SK-N-SH treated with all-trans-retinoic acid at 6 μM for 48 hours (cell line): ENCODE data around the gene MFRP.

ENCODE experiments used
- ATAC-seq: fragments of 200-7000 bp; cut with Tn5 transposase; 3 replicates; pipeline ENCODE4 v1.9.1; 2020; ENCODE audit warnings: mild to moderate bottlenecking, moderate library complexity
- BACH2 ChIP-seq: fragments of 250-450 bp; sonication (Bioruptor Pico); IDR thresholded peaks from 2 replicates; pipeline ENCODE4 v1.9.0; 2021; ENCODE audit warnings: mild to moderate bottlenecking, borderline replicate concordance
- CSDC2 ChIP-seq: fragments of 250-450 bp; sonication (Bioruptor Pico); IDR thresholded peaks from 2 replicates; pipeline ENCODE4 v1.5.0; 2020; ENCODE audit warnings: mild to moderate bottlenecking, moderate library complexity
- ESRRG ChIP-seq: fragments of 250-450 bp; sonication (Bioruptor Pico); IDR thresholded peaks from 2 replicates; pipeline ENCODE4 v1.6.1; 2021; ENCODE audit warnings: mild to moderate bottlenecking
- ISL1 ChIP-seq: fragments of 250-450 bp; sonication (Bioruptor Pico); IDR thresholded peaks from 2 replicates; pipeline ENCODE4 v2.1.2; 2022; ENCODE audit warnings: mild to moderate bottlenecking, moderate library complexity
- OSR1 ChIP-seq: fragments of 250-450 bp; sonication (Bioruptor Pico); IDR thresholded peaks from 2 replicates; pipeline ENCODE4 v1.8.0; 2022; ENCODE audit warnings: moderate library complexity, mild to moderate bottlenecking, inconsistent platforms
- PPARA ChIP-seq: fragments of 250-450 bp; sonication (Bioruptor Pico); IDR thresholded peaks from 2 replicates; pipeline ENCODE4 v1.5.0; 2020; ENCODE audit warnings: mild to moderate bottlenecking, borderline replicate concordance
- RARB ChIP-seq: fragments of 250-450 bp; sonication (Bioruptor Pico); IDR thresholded peaks from 2 replicates; pipeline ENCODE4 v1.8.0; 2021; ENCODE audit warnings: mild to moderate bottlenecking, moderate library complexity
- SNAI2 ChIP-seq: fragments of 250-450 bp; sonication (Bioruptor Pico); IDR thresholded peaks from 2 replicates; pipeline ENCODE4 v1.5.0; 2020; ENCODE audit warnings: mild to moderate bottlenecking, moderate library complexity
- TOX ChIP-seq: fragments of 250-450 bp; sonication (Bioruptor Pico); IDR thresholded peaks from 2 replicates; pipeline ENCODE4 v1.8.0; 2021; ENCODE audit warnings: mild to moderate bottlenecking, moderate library complexity, borderline replicate concordance
- TSHZ2 ChIP-seq: fragments of 250-450 bp; sonication (Bioruptor Pico); IDR thresholded peaks from 2 replicates; pipeline ENCODE4 v1.5.0; 2020; ENCODE audit warnings: mild to moderate bottlenecking, moderate library complexity
- ZC3H10 ChIP-seq: fragments of 250-450 bp; sonication (Bioruptor Pico); IDR thresholded peaks from 2 replicates; pipeline ENCODE4 v1.5.1; 2021; ENCODE audit warnings: mild to moderate bottlenecking, moderate library complexity
- ZFP3 ChIP-seq: fragments of 250-450 bp; sonication (Bioruptor Pico); IDR thresholded peaks from 2 replicates; pipeline ENCODE4 v1.5.0; 2020; ENCODE audit warnings: mild to moderate bottlenecking, moderate library complexity
- ZFP30 ChIP-seq: fragments of 450-650 bp; formaldehyde crosslinking; IDR thresholded peaks from 2 replicates; pipeline ENCODE4 v1.5.0; 2022; ENCODE audit warnings: mild to moderate bottlenecking, moderate library complexity
- ZNF565 ChIP-seq: fragments of 450-650 bp; formaldehyde crosslinking; conservative IDR thresholded peaks from 2 replicates; pipeline ENCODE4 v1.5.0; 2020; ENCODE audit warnings: low read depth, mild to moderate bottlenecking, moderate library complexity
- ZNF70 ChIP-seq: fragments of 450-650 bp; formaldehyde crosslinking; IDR thresholded peaks from 2 replicates; pipeline ENCODE4 v1.5.0; 2020; ENCODE audit warnings: mild to moderate bottlenecking, moderate library complexity
- TF ChIP-seq, protein P1 (sequence below): fragments of 250-450 bp; sonication (Bioruptor Pico); IDR thresholded peaks from 2 replicates; pipeline ENCODE4 v1.8.0; 2020; ENCODE audit warnings: mild to moderate bottlenecking, moderate library complexity, borderline replicate concordance
- TF ChIP-seq, protein P2 (sequence below): fragments of 250-450 bp; sonication (Bioruptor Pico); IDR thresholded peaks from 2 replicates; pipeline ENCODE4 v1.5.1; 2020; ENCODE audit warnings: low read depth, mild to moderate bottlenecking, moderate library complexity
- TF ChIP-seq, protein P3 (sequence below): fragments of 250-450 bp; sonication (Bioruptor Pico); IDR thresholded peaks from 2 replicates; pipeline ENCODE4 v1.5.1; 2021; ENCODE audit warnings: mild to moderate bottlenecking, moderate library complexity

MFRP gene

DNA sequence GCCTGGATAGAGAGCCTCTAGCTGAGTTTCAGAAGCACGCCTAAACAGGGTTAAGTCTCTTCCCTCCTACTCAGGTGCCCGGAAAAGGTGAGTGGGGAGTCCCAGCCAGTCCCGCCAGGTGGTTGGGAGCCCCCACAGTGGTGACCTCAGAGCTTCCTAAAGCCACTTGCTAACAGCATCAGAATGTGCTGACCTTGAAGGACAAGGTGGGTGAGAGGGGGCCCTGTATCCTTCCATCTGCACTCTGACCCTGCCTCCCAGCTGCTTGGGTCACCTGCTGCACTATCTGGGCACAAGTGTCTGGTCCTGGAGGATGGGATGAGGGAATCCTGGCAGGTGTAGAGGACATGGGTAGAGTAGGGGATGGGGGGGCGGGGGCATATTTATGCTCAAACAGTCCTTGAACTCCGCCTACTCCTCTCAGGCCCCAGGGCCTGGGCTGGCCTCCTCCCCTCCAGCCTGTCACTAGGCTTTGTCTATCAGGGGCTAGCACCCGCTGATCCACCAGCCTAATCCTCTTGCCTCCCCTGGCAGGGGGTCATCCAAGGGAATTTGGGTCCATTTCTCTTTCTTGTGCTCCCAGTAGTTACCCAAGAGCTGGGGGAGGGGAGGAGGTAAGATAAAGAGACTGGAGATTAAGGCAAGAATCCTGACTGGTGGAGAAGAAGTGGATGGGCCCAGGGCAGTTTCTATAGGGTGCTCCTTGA, 31.6 kb upstream of the MFRP start:
- no peak for ATAC-seq
- no peak for TF ChIP-seq BACH2 (CRISPR knock-in tag)
- no peak for TF ChIP-seq SNAI2 (CRISPR knock-in tag)
- TF ChIP-seq ZNF565, result no peak
- no peak for TF ChIP-seq CSDC2 (CRISPR knock-in tag)

DNA sequence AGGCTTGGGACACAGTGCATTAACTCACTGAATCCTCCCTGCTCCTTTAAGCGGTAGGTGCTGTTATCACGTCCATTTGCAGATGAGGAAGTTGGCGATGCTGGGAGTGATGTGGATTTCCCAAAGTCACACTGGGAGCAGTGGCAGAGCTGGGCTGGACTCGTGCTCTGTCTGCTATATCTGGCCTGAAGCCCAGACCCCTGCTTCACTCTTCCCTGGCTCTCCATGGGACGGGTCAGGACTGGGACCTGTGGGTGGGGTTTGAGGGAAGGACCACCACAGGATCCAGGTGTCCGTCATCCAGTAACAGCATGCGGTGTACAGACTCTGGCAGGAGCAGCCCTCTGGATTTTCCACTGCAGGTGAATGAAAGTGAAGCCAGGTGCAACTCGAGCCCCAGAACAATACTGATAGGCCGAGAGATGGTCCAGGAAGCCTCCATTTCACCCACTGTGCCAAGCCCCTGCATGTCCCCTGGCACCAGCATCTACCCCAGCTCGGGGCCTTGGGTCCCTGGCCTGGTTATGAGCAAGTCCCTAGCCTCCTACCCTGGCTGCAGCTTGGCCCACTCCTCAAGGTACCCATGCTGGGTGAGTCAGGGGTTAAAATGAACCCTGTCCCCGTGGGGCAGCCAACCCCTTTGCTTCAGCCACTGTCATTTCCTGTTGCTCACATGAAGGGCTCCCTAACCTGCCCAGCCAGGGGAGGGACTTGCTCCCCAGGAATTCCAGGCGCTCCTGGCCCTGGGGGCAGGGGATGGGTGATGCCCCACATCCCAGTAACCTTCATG, 30.8 kb upstream of the MFRP start:
- ATAC-seq, result no peak
- no peak for TF ChIP-seq ZC3H10 (CRISPR knock-in tag)
- TF ChIP-seq OSR1, result no peak
- no peak for TF ChIP-seq RARB (CRISPR knock-in tag)
- TF ChIP-seq, protein P1, sequence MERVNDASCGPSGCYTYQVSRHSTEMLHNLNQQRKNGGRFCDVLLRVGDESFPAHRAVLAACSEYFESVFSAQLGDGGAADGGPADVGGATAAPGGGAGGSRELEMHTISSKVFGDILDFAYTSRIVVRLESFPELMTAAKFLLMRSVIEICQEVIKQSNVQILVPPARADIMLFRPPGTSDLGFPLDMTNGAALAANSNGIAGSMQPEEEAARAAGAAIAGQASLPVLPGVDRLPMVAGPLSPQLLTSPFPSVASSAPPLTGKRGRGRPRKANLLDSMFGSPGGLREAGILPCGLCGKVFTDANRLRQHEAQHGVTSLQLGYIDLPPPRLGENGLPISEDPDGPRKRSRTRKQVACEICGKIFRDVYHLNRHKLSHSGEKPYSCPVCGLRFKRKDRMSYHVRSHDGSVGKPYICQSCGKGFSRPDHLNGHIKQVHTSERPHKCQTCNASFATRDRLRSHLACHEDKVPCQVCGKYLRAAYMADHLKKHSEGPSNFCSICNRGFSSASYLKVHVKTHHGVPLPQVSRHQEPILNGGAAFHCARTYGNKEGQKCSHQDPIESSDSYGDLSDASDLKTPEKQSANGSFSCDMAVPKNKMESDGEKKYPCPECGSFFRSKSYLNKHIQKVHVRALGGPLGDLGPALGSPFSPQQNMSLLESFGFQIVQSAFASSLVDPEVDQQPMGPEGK (CRISPR knock-in tag), result no peak
- no peak for TF ChIP-seq BACH2 (CRISPR knock-in tag)
- TF ChIP-seq, protein P2, sequence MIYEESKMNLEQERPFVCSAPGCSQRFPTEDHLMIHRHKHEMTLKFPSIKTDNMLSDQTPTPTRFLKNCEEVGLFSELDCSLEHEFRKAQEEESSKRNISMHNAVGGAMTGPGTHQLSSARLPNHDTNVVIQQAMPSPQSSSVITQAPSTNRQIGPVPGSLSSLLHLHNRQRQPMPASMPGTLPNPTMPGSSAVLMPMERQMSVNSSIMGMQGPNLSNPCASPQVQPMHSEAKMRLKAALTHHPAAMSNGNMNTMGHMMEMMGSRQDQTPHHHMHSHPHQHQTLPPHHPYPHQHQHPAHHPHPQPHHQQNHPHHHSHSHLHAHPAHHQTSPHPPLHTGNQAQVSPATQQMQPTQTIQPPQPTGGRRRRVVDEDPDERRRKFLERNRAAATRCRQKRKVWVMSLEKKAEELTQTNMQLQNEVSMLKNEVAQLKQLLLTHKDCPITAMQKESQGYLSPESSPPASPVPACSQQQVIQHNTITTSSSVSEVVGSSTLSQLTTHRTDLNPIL (CRISPR knock-in tag), result no peak
- TF ChIP-seq, protein P3, sequence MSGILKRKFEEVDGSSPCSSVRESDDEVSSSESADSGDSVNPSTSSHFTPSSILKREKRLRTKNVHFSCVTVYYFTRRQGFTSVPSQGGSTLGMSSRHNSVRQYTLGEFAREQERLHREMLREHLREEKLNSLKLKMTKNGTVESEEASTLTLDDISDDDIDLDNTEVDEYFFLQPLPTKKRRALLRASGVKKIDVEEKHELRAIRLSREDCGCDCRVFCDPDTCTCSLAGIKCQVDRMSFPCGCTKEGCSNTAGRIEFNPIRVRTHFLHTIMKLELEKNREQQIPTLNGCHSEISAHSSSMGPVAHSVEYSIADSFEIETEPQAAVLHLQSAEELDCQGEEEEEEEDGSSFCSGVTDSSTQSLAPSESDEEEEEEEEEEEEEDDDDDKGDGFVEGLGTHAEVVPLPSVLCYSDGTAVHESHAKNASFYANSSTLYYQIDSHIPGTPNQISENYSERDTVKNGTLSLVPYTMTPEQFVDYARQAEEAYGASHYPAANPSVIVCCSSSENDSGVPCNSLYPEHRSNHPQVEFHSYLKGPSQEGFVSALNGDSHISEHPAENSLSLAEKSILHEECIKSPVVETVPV, result no peak
- TF ChIP-seq ZFP30, result no peak
- TF ChIP-seq ZFP3, result no peak
- TF ChIP-seq ZNF70 (CRISPR knock-in tag), result no peak
- no peak for TF ChIP-seq PPARA (CRISPR knock-in tag)
- no peak for TF ChIP-seq ESRRG
- no peak for TF ChIP-seq TOX
- TF ChIP-seq CSDC2 (CRISPR knock-in tag), result no peak
- no peak for TF ChIP-seq ZNF565
- no peak for TF ChIP-seq SNAI2 (CRISPR knock-in tag)
- no peak for TF ChIP-seq TSHZ2

DNA sequence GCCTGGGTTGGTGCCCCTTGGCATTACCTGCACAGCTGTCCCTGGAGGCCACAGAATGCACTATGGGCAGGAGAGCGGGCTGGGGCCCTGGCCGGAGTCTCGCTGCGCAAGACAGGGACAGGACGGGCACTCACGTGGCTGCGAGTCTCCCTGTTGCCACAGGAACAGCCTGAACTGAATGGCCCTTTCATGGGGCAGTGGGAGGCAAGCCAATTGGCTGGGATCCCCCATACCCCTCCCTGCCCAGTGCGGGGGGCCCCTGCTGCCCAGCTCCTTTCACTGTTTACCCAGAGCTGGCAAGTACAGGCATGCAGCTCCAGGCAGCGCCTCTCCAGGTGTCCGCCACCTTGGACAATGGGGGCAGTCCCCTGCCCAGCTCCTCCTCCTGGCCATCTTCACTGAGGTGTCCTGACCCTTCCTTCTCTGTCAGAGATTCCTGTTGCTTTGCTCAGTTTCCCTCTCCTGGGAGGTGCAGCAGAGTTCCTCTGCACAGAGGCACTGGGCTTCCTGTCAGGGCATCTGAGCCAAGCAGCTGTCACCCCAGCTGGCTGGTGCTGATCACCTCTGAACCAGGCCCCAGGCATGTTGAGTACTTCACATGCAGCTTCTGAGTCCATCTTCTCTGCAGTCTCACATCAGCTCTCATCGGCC, 29.8 kb upstream of the MFRP start:
- TF ChIP-seq, protein P1 (CRISPR knock-in tag), result no peak
- TF ChIP-seq OSR1 (no peak), ISL1 (no peak)
- no peak for ATAC-seq
